Measurements from ENCODE around the gene ZNF598.
"Not testable (repeated sequence)": the region's sequence is repeated elsewhere in the genome, so short reads cannot be mapped to it uniquely, and the experiment has no call there.

The ZNF598 gene

GRCh38 chr16:1973461-1974156 is 36.0 kb downstream of the ZNF598 start:
- DNase-seq: no peak

GRCh38 chr16:1972490-1972877 is 37.1 kb downstream of the ZNF598 start:
- no peak for DNase-seq

- peak; percentile 96 for DNase-seq
Measured at GRCh38 chr16:1971796-1972489, 37.7 kb downstream of the ZNF598 start, which contains the start of gene TBL3. TSS of gene TBL3 (plus strand) at chr16:1972053. CDS start at chr16:1972165, 112 bp downstream.

DNA sequence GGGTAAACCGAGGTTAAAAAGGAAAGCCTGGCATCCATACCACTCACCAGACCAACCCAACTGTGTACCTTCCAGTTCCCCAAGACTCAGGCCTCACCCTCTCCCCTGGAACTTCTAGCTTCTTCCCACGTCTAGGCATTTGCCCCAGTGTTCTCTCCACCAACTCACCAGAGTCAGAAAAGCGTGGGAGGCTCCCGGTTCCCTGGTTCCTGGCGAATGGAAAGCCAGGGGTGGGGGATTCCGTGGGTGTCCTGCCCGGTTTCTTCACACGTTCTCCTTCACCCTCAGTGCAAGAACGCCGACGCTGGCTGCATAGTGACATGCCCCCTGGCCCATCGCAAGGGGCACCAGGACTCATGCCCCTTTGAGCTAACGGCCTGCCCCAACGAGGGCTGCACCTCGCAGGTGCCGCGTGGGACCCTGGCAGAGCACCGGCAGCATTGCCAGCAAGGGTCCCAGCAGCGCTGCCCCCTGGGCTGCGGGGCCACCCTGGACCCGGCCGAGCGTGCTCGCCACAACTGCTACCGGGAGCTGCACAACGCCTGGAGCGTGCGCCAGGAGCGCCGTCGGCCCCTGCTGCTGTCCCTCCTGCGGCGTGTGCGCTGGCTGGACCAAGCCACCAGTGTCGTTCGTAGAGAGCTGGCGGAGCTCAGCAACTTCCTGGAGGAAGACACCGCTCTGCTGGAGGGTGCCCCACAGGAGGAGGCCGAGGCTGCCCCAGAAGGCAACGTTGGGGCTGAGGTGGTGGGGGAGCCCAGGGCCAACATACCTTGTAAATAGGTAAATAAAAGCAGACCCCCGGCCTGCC is 41.3 kb downstream of the ZNF598 start:
- no peak for DNase-seq

DNA sequence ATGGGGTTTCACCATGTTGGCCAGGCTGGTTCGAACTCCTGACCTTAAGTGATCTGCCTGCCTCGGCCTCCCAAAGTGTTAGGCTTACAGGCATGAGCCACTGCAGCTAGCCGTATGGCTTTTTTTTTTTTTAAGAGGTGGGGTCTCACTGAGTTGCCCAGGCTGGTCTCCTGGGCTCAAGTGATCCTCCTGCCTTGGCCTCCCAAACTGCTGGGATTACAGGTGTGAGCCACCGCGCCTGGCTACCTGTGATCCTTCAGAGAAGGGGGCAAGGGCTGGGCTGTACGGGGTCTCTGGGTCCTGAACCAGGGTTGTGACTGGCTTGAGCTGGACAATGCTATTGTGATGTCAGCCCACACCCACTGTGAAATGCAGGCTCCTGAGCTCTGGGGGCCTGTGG is 43.2 kb downstream of the ZNF598 start, which contains the start of gene RNF151:
Gene RNF151 (plus strand): TSS at position 397 of the 400 bp plus-strand sequence. CDS start 26 bp downstream, outside the sequence.
- no peak for DNase-seq

DNA sequence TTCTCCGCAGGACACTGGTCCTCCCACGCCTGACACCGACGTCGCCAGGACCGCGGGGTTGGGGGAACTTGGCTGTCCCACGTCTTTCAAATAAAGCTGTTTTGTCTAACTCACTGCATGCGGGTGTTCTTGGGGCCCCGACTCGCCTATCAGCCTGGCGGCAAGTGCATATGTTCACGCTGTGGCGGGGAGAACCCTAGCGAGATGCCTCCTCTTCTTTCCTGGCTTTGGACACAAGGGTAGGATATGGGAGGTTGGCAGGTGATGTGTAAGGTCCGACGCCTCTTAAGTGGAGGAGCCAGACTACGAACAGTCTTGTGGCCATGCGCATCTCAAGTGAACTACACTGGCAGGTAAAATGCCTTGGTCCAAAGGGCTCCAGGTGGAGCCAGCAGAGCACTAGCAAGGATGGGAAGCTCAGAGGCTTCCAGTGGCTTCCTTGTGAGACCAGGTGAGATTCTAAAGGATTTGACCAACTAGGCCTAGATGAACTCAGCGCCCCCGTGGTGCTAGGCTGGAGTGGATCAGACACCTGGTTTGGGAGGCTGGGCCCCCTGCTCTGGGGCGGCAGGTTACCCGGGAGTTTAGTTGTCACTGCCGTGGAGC is 44.1 kb downstream of the ZNF598 start:
- DNase-seq: no peak

GRCh38 chr16:1964506-1965395 is 44.9 kb downstream of the ZNF598 start, which contains the start of gene RPS2:
TSS of gene RPS2 (minus strand) at chr16:1964826. CDS start at chr16:1964625, 201 bp downstream.
- peak; percentile 99 for DNase-seq

- DNase-seq: no peak
Measured at GRCh38 chr16:1963806-1964505, 45.7 kb downstream of the ZNF598 start.

GRCh38 chr16:1962161-1963153 is 47.2 kb downstream of the ZNF598 start:
- DNase-seq: not testable (repeated sequence)

GRCh38 chr16:1961651-1962067 is 48.0 kb downstream of the ZNF598 start:
- DNase-seq: no peak

GRCh38 chr16:1960665-1961630 is 48.7 kb downstream of the ZNF598 start:
- no peak for DNase-seq

DNA sequence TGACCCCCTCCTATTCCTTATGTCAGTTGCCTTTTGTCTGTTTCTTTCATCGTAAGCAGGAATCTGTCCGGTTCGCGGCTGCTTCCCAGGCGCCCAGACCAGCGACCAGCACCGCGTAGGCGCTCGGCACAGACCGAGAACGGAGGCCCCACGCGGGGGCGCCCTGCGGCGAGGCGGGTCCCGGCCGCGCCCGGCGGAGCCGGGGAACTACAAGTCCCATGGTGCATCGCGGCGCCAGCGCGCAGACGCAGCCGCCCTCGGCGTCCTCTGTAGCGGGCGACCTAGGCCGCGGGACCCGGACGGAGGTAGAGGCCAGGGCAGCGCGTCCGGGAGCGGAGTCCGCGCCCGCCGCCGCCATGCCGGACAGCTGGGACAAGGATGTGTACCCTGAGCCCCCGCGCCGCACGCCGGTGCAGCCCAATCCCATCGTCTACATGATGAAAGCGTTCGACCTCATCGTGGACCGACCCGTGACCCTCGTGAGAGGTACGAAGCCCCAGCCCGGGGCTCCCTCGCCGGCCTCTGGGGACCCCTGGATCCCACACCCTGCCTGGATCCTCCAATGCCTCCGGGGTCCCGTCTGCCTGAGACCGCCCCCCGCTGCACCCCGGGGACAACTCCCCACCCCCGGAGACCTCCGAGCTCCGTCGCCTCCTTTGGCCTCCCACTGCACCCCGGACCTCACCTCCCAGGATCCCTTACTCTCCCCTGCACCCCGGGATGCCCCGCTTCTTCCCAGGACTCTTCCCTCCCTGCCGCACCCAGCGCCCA is 50.2 kb downstream of the ZNF598 start, which contains the start of gene NDUFB10:
Gene NDUFB10 (plus strand): TSS at position 270 of the 771 bp plus-strand sequence. CDS start 87 bp downstream, at position 357.
- peak; percentile 86 for DNase-seq

GRCh38 chr16:1958715-1959268 is 50.8 kb downstream of the ZNF598 start:
- DNase-seq: no peak

DNA sequence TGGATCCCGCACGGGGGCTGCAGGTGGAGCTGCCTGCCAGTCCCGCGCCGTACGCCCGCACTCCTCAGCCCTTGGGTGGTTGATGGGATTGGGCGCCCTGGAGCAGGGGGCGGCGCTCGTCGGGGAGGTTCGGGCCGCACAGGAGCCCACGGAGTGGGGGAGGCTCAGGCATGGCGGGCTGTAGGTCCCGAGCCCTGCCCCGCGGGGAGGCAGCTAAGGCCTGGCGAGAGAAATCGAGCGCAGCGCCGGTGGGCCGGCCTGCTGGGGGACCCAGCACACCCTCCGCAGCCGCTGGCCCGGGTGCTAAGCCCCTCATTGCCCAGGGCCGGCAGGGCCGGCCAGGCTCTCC is 51.5 kb downstream of the ZNF598 start:
- not testable (repeated sequence) for DNase-seq

- DNase-seq: not testable (repeated sequence)
Measured at GRCh38 chr16:1957434-1958142, 52.0 kb downstream of the ZNF598 start.

DNA sequence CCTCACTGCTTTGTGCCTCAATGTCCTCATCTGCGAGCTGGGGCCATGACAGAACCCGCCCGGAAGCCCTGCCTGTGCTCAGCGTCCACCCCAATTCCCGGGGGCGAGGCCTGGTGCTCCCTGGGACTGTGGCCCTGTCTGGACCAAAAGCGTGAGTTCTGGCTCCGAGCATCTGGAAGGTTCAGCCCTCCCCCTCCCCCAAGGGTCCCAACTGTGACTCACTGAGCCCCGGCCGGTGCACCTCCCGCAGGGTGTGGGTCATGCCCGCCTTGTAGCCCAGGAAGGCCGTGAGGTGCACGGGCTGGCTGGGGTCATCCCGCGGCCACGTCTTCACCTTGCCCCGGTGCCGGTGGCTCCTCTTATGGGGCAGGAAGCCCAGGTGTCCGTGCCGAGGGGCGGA is 55.9 kb downstream of the ZNF598 start:
- DNase-seq: no peak

- no peak for DNase-seq
Measured at GRCh38 chr16:1950559-1950958, 59.1 kb downstream of the ZNF598 start.

All from CD4-positive, alpha-beta T cell treated with Interleukin-4 for 4 hours (primary cell).